Keratinocyte (primary cell): ENCODE data around the gene SNX14.

Source experiments
- EZH2 ChIP-seq: IDR thresholded peaks from one replicate; pipeline ENCODE4 v1.6.1; 2012; ENCODE audit warnings: inconsistent platforms, mild to moderate bottlenecking, low read length, moderate library complexity
- TF ChIP-seq, protein P1 (sequence below), 3 experiments: IDR thresholded peaks in 1 of 3; conservative IDR thresholded peaks in 1 of 3; optimal IDR thresholded peaks in 1 of 3; 2 replicates in 2 of 3; 3 replicates in 1 of 3; pipeline versions ENCODE3 to v1.5.1; 2011; ENCODE audit warnings: low read length in 3 of 3, mild to moderate bottlenecking in 3 of 3, moderate library complexity in 2 of 3, control low read depth in 1 of 3, inconsistent platforms in 1 of 3; ENCODE audit not compliant: insufficient read depth in 2 of 3; ENCODE audit errors: extremely low read depth in 1 of 3

DNA sequence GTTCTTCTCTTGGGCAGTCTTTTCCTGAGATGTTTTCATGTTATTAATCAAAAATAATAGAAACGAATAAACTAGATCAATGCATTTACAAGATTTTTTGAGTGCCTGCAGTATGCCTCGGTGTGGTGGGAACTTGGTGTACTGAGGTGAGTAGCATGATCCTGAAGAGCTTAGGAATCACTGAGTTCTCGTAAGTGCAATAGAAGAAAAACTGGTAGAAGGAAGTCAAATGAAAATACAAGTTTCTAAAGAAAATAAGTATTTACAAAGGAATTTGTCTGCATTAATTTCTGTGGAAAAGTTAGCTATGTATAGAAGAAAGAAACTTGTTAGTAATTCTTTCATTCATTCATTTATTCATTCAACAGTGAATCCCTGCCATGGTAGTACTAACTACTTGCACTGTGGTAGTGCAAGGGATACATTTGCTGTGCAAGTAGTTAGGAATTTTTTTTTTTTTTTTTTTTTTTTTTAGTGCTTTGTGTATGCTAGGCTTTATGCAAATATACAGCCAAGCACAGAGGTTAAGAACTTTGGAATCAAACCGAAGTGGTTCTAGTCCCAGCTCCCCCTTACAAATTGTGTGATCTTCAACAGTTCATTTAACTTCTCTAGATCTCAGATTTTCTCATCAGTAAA lies 129.9 kb downstream of the SNX14 start:
- TF ChIP-seq EZH2 = no peak
- TF ChIP-seq, protein P1, sequence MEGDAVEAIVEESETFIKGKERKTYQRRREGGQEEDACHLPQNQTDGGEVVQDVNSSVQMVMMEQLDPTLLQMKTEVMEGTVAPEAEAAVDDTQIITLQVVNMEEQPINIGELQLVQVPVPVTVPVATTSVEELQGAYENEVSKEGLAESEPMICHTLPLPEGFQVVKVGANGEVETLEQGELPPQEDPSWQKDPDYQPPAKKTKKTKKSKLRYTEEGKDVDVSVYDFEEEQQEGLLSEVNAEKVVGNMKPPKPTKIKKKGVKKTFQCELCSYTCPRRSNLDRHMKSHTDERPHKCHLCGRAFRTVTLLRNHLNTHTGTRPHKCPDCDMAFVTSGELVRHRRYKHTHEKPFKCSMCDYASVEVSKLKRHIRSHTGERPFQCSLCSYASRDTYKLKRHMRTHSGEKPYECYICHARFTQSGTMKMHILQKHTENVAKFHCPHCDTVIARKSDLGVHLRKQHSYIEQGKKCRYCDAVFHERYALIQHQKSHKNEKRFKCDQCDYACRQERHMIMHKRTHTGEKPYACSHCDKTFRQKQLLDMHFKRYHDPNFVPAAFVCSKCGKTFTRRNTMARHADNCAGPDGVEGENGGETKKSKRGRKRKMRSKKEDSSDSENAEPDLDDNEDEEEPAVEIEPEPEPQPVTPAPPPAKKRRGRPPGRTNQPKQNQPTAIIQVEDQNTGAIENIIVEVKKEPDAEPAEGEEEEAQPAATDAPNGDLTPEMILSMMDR (optimal IDR thresholded peaks at IDR 0.05 in 1 of 3, IDR thresholded peaks at IDR 0.05 in 1 of 3, conservative IDR thresholded peaks at IDR 0.05 in 1 of 3; ENCODE audit: extremely low read depth in 1 of 3, insufficient read depth in 2 of 3, low read length in 3 of 3) = no peak
